ENCODE data around the gene UBN1.

The UBN1 gene

DNA sequence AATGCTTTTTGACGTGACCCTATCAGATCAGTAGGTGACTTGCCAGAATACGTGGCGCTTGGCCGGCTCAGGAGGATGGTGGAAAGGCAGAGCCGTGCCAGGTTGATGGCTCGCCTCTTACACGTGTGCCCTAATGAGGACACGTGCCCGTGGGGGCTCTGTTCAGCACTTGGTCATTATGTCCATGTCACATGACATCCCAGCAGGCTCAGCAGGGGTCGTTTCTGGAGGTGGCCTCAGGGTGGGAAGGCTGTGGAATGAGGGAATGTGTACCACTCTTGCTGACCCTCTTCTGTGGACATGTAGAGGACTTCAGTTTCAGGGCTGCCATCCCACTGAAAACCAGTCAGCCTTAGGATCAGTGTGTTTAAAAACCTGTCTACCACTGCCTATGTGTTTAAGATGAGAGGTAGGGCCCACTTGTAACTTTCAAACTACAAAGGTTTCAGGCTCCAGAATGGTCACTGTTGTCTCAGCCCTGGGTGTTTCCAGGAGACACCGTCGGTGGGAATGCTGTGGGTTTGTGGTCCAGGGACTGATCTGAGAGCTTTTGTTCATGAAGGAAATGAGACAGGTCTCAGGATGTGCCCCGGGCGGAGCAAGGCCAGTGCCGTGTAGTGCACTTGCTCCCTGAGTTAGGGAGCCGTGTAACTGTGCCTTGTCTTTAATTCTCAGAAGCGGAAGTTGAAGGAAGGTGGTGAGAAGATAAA lies 12.1 kb downstream of the UBN1 start:
- no peak for DNase-seq (ENCODE audit: low read depth in 3 of 3, low spot score in 1 of 3)

DNA sequence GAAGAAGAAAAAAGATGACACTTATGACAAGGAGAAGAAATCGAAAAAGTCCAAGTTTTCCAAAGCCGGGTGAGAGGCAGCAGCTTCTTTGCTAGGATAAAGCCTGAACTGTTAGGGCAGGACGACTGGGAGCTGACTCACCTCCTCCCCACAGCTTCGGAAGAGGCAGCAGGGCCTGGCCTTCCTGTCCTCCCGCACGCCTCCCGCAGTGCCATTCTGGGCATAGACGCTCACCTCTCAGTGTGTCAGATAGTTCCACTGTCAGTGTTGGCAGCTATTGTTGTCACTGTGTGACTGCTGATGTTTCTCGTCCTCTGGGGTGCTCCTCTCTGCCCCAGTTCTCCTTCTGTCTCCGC lies 12.6 kb downstream of the UBN1 start:
- no peak for DNase-seq (ENCODE audit: low read depth in 3 of 3, low spot score in 1 of 3)

DNA sequence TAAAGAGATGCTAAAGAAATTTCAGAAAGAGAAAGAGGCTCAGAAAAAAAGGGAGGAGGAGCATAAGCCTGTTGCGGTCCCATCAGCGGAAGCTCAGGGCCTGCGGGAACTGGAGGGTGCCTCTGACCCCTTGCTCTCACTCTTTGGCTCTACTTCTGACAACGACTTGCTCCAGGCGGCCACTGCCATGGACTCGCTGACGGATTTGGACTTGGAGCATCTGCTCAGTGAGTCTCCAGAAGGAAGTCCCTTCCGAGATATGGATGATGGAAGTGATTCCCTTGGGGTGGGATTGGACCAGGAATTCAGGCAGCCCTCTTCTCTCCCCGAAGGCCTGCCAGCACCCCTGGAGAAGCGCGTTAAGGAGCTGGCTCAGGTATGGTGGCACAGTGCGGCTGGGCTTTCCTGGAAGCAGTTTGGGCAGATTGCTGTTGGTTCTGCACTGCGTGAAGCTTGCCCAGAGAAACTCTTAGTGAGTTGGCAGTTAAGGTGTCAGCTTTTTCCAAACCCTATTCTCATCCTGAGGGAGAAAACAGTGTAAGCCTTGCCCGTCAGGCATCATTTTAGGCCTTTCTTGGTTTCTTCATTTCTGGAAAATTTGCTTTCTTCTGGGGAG lies 13.6 kb downstream of the UBN1 start:
- no peak for DNase-seq (ENCODE audit: low read depth in 3 of 3, low spot score in 1 of 3)

DNA sequence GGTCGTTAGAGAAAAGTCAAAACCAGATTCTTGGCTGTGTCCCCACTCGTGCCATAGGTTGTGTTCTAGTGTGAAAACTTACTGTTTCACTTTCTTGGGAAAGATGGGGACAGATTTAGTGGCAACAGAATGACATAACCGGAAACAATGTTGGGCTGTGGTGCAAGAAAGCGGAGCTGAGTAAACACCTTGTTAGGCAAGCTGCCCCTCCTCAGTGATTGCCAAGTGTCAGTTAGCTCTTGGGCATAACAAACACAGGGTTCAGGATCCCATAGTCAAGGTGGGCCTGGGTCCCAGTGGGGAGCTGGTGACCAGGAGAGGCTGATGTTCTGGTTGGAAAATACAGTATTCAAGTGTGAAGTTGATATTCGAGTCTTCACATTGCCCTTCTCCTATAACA lies 15.4 kb downstream of the UBN1 start:
- DNase-seq (ENCODE audit: low read depth in 3 of 3, low spot score in 1 of 3) = no peak

DNA sequence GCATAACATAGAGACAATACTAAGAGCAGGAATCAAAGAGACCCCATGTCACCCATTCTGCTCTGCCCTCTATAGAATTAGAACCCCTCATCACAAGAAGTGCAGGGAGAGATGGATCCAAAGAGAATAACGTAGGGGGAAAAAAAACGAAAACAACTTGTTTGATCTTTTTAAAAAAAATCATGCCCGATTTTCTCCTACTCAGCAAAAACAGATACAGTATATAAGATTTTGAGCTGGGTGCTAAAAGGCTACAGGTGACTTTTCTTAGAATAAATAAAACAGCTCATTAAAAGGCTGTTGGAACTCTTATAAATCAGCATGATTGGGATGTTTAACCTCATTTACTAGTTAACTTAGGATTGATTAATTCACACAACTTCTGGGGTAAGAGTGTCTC lies 17.4 kb downstream of the UBN1 start:
- DNase-seq (ENCODE audit: low read depth in 3 of 3, low spot score in 1 of 3) = no peak

DNA sequence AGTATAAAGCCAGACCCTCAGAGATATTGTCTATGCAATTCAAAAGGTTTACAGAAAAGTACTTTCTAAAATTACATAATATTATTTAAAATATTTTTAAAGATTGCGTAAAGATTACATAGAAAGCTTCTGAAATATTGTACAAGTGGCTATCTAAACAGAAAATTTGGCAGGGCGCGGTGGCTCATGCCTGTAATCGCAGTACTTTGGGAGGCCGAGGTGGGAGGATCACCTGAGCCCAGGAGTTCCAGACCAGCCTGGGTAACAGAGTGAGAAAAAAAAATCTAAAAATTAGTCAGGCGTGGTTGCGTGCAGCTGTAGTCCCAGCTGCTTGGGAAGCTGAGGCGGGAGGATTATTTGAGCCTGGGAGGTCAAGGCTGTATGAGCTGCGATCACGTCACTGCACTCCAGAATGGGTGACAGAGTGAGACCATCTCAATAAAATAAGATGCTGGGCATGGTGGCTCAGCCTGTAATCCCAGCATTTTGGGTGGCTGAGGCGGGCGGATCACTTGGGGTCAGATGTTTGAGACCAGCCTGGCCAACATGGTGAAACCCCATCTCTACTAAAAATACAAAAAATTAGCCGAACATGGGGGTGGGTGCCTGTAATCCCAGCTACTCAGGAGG lies 18.1 kb downstream of the UBN1 start:
- DNase-seq (ENCODE audit: low read depth in 3 of 3, low spot score in 1 of 3) = no peak

DNA sequence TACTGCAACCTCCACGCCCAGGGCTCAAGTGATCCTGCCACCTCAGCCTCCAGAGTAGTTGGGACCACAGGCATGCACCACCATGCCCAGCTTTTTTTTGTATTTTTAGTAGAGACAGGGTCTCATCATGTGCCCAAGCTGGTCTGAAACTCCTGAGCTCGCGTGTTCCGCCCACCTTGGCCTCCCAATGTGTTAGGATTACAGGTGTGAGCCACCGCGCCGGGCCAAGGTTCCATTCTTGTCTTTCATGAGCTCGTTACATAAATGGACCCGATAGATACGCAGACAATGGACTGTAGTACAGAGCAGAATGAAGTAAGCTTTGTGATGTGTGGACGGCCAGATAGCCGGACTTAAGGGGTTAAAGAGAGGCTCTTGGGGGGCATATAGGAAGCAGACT lies 19.3 kb downstream of the UBN1 start:
- no peak for DNase-seq (ENCODE audit: low read depth in 3 of 3, low spot score in 1 of 3)

DNA sequence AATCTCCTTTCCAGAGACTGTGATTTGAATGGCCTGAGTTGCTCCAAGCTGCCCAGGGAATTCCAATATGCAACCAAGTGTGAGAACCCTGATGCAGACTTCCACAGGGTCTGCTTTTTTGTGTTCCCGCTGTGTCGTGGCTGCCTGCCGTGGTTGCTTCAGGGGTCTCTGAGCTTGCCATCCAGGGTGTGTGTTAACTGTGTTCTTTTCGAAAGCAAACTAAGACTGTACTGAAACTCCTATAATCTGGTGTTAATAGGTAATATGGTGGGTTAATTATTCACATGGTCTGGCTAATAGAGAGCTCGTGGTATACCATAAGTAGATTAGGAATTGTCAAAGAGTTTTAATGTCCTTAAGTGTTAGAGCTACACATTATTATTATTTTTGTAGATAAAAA lies 20.7 kb downstream of the UBN1 start:
- no peak for DNase-seq (ENCODE audit: low read depth in 3 of 3, low spot score in 1 of 3)

DNA sequence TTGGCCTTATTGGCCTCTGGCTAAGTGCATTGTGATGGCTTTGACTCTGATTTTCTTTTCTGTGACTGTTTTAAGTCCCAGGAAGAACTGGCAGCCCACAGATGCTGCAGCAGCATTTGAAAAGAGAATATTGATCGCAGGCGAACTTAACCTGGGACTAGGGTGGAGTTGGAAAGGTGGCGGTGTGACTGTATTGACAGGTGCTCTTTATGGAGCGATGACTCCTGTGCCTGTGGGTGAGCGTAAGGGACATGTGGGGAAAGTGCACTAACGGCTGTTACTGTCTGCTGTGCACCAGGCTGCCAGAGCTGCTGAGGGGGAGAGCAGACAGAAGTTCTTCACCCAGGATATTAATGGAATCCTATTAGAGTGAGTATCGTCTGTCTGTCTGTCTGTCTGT lies 21.3 kb downstream of the UBN1 start:
- no peak for DNase-seq (ENCODE audit: low read depth in 3 of 3, low spot score in 1 of 3)

DNA sequence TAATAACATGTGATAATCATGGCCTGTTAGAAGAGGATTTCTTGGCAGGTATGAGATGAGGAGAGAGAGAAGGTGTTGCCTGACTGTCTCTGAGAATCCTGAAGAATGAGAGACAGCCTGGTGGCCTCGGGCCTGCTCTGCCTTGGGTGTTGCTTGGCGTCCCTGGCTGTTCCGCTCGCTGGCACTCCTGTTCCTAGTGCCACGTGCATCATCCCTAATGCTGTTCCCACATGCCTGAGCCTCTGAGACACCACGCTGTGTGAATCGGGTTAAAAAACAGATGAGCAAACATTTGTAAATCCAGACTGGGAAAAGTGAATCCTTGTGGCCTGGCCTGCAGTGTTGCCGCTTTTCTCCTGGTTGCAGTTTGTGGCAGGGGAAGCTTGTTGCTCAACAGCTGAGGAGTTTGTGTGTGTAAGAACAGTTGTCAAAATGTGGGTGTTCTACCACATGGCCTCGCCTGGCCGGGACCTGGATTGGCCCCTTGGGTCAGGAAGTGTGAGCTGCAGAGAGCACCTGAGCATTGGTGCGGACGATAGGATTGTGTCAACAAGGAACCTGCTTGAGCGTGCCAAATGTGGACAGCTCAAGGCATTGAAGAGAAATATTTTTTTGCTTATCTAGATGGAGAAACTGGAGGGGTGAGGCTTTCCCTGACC lies 22.0 kb downstream of the UBN1 start:
- no peak for DNase-seq (ENCODE audit: low read depth in 3 of 3, low spot score in 1 of 3)

DNA sequence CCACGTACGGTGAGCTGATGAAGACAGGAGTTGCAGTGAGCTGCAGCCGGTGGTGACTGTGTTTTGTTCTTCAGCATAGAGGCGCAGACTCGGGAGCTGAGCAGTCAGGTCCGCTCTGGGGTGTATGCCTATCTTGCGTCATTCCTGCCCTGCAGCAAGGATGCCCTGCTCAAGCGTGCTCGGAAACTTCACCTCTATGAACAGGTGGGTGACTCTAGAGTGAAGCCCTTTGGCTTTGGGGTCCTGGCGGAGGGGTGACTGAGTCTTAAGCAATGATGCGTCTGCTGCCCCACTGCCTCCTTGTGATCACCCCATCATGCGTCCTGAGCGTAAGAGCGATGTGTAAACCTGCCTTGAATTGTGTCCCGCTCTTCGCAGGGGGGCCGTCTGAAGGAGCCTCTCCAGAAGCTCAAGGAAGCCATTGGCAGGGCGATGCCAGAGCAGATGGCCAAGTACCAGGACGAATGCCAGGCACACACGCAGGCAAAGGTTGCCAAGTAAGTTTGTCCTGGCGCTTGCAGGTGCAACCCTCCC lies 22.9 kb downstream of the UBN1 start:
- DNase-seq (ENCODE audit: low read depth in 3 of 3, low spot score in 1 of 3) = no peak

DNA sequence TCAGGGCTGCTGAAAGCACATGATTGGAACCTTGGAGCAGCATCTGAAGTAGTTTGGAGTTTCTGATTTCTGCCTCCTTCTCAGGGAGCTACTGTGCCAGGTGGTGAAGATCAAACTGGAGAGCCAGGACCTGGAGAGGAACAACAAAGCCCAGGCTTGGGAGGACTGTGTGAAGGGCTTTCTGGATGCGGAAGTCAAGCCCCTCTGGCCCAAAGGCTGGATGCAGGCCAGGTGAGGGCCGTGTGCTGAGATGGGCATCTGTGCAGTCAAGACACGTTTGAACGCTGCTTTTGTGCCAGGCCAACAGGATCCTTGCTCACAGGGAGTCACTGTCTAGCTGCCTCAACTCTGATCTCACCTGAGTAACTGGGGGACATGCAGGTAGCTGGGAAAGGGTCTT lies 23.8 kb downstream of the UBN1 start:
- DNase-seq (ENCODE audit: low read depth in 3 of 3, low spot score in 1 of 3) = no peak

DNA sequence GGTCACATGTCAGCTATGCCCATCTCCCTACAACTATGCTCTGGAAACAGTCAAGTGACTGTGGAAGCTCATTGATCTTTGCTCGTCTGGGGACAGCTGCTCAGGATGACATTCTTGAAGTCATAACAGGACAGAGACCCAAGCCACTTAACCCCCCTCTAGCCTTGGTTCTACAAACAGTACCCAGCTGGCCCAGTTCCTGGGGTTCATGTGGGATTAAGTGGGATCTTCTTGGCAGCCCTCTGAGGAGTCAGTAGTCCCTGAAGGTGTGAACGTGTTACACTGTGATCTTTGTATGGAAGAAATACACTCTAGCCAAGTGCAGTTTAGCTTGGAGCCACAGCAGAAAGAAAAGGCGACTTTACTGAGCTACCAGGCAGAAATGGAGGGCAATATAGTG lies 25.8 kb downstream of the UBN1 start:
- no peak for DNase-seq (ENCODE audit: low read depth in 3 of 3, low spot score in 1 of 3)

DNA sequence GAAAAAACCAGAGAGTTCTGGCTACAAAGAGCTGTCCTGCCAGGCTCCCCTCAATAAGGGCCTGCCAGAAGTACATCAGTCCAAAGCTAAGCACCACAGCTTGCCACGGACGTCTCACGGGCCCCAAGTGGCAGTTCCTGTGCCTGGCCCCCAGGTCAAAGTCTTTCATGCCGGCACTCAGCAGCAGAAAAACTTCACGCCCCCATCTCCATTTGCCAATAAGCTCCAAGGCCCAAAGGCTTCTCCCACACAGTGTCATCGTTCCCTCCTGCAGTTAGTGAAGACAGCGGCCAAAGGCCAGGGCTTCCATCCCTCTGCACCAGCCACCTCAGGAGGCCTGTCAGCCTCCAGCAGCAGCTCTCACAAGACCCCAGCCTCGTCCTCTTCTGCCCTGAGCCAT lies 27.4 kb downstream of the UBN1 start:
- DNase-seq (ENCODE audit: low read depth in 3 of 3, low spot score in 1 of 3) = no peak

DNA sequence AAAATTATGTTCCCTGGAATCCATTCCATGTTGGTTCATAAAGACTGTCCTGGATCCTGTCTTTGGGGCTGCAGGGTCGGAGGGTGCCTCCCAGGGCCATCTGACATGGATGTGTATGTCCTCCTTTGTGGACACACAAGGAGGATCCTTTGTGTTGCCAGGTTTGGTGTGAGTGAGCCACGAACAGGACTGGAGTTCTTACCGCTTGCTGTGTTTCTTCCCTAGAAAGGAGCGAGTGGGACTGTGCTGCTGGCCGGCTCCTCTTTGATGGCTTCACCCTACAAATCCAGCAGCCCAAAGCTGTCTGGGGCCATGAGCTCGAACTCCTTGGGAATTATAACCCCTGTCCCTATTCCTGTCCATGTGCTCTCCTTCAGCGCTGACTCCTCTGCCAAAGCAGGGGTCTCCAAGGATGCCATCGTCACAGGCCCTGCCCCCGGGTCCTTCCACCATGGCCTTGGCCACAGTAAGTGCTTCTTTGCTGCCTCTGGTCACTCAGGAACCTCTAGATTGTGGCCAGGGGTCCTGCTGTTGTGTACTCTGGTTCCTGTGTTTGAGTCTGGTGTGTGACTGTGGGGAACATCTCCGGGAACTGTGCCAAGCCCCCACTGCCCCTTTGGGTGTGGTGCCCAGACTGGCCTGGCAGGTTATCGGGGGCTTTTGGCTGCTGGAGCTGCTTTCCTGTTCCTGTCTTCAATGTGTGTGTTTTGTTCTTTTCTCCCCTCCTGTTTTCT lies 29.5 kb downstream of the UBN1 start:
- no peak for DNase-seq (ENCODE audit: low read depth in 3 of 3, low spot score in 1 of 3)

DNA sequence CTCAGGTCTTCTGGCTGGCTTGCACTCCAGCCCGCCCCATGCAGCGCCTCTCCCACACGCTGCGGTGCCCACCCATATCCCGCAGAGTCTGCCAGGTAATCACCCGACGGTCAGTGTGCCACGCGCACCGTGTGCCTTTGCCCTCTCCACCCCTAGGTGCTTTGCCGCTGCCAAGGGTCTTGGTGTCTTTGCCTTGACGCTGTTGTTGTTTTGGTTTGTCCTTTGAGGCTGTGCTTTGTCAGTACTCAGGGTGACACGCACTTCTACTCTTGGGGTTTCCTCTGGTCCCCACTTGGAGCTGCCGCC lies 30.1 kb downstream of the UBN1 start:
- DNase-seq (ENCODE audit: low read depth in 3 of 3, low spot score in 1 of 3) = no peak

DNA sequence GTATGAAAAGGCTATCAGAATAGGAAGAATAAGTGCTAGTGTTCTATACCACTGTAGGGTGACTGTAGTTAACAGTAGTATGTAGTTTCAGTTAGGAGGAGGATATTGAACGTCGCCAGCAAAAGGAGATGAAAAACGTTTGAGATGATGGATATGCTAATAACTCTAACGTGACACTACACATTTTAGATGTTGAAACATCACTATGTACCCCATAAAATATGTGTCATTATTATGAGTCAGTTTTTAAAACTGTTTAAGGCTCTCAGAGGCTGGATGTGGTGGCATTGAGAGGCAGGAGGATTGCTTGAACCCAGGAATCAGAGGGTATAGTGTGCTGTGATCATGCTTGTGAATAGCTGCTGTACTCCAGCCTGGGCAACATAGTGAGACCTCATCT lies 31.8 kb downstream of the UBN1 start:
- no peak for DNase-seq (ENCODE audit: low read depth in 3 of 3, low spot score in 1 of 3)

DNA sequence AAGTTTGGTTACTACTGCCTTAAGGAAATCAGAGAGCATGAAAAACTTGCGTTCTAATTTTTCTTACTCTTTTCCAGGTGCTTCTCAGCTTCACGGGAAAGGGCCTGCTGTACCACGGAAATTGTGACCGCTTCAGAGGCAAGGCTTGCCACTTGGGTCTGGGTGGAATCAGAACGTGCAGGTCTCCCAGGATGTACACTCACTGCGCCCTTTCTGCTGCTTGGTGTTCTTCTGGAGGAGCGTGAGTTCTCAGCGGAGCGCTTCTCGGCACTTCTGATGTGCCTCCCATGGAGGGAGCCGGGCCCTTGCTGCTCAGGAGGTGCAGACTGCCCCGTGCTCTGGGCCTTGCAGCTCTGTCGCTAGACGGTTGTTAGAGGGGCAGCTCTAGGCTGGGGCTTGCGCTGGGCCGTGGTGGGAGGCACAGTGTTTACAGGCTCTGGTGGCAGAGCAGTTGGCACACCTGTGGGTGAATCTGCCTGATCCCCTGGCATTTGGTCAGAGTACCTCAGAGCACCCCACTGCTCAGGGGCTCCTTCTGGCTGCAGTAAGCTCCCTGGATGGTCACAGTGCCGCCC lies 32.8 kb downstream of the UBN1 start:
- DNase-seq (ENCODE audit: low read depth in 3 of 3, low spot score in 1 of 3) = no peak

DNA sequence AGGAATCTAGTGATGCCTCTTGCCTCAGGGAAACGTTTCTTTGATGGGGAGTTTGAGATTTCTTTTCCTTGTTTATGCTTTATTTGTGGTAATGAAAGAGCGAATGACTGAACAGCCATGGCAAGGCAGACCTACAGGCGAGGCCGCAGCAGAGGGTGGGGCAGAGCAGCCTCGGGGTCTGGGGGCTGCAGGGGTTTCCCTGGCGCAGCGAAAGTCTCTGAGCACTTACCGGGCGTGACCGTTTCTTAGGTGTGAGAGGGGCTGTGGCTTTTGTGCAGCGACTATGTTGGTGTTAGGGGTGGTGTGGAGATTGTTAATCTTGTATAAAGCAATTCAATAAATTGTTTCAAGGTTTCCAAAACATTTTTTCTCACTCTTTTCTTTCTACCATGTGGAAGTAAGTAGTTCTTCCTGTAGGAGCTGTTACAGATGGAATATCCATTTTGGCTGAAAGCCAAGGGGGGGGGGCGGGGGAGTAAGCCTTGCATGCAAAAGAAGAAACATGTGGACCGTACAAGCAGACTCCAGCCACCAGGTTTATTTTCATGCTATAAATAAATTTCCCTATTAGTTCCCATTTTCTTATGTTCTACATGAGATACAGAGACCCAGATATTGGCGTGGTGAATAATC lies 34.8 kb downstream of the UBN1 start:
- DNase-seq (ENCODE audit: low read depth in 3 of 3, low spot score in 1 of 3) = no peak

DNA sequence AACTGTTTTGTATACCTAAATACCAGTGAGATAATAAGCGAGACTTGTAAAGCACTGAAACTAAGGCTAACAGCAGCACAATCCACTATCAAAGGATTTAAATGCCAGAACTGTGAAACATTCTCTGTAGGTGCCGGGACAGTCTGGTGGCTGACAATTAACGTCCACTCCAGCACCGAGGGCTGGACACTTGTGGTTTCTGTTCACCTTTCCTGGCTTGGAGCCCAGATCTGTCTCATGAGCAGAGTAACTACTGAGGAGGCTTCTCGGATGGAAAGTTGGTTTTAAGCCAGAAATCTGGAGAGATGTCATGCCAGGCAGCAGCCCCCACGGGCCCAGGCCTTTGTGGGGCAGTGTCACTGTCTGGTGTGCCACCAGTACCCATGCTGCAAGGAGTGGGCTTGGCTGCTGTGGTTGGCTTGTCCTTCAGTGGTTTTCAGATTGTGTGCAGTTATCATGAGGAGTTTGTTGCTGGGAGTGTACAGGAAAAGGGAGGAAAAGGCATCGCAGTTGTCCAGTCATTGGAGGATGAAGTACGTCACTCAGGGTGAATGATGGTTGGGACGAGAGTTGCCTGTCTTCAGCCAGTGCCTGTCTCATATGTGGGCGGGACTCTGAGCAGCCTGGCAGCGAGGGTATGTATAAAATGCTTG lies 35.5 kb downstream of the UBN1 start:
- DNase-seq (ENCODE audit: low read depth in 3 of 3, low spot score in 1 of 3) = no peak
